NCI-H146 (cell line): ENCODE data around the gene TSPAN9.
A peak's percentile ranks its signal among the peaks of the same experiment; 100 is the strongest.

ENCODE experiments used
- DNase-seq: peaks from one replicate; lab custom pipeline; 2025; lab: John Stamatoyannopoulos, UW

The TSPAN9 gene

DNA sequence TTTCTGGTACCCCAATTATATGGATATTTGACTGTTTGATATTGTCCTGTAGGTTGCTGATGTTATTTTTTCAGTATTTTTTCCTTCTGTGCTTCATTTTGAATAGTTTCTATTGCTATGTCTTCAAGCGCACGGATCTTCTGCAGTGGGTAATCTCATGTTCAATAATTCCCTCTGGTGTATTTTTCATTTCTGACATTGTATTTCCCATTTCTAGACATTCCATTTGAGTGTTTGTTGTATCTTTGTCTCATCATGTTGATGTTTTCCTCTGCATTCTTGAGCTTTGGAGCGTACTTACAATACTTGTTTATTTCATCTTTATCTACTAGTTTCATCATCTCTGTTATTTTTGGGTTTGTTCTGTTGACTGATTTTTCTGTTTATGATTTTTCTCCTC is 22.0 kb downstream of the TSPAN9 start:
- no peak for DNase-seq

DNA sequence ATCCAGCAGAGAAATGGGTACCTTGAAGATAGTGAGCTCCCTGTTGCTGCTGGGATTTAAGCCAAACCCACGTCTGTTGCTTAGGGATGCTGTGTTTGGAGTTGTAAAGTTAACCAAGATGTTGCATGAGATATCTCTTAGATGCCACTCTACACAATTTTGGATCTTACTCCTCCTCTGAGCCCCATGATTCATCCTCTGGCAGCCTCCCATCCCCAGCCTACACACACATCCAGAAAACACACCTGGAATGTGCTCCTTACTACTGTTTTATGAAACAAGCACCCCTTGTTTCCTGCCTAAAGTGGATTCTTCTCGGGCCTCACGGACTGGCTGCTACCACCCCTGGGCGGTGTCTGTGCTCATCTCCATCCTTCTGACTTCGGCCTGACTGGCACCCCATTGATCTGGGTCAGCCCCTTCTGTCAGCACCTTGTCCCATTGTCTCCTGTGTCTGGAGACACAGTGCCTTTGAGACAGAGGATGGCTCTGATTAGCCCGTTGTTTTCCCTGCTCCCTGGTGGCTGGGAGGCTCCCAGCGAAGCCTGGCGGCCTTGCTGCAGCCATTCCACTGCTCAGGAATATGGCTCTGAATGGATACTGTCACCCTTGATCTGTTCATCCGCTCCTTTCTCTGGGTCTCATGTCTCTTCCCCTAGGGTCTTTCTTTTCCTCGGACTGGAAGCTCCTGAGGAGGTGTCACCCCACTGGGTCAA is 24.3 kb downstream of the TSPAN9 start:
- DNase-seq, result no peak

DNA sequence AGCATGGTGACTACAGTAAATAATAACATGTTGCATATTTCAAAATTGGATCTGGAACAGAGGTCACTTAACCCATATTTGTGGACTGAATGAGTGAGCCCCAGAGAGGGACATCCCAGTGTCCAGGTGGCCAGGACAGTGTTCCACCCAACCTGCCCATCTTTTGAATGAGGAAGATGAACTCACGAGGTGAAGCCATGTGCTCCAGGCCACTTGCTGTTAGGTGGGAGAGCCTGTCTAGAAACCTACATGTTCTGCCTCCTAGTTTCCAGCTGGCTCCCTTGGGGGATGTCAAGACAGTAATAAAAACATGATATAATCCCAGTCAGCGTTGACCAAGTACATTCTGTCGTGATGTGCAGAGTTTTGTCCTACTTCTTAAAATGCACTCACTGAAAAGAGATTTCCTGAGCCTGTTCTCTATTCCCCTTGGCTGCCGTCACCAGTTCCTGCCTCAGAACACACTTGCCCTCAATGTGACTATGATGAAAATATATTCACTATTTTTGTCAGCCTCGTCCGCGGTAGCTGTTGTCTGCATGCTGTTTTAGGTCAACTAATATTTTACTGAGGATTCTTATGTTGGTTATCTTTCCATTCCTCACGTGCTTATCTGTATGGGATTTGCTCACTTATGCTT is 25.7 kb downstream of the TSPAN9 start:
- no peak for DNase-seq

DNA sequence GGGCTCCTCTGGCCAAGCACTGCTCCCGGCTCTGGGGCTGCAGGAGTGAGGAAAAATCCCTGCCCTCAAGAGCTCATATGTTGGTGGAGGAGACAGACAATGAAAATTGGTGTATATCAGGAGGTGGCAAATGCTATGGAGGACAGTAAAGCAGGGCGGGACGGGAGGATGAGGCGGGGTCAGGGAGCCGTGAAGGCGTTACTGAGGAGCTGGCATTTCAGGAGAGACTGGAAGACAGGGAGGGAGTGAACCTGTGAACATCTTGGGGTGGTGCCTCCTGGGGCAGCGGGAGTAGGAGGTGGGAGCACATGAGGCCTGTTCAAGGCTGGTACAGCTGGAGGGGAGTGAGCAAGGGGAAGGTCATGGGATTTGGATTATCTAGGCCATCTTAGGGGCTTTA is 26.6 kb downstream of the TSPAN9 start:
- no peak for DNase-seq

DNA sequence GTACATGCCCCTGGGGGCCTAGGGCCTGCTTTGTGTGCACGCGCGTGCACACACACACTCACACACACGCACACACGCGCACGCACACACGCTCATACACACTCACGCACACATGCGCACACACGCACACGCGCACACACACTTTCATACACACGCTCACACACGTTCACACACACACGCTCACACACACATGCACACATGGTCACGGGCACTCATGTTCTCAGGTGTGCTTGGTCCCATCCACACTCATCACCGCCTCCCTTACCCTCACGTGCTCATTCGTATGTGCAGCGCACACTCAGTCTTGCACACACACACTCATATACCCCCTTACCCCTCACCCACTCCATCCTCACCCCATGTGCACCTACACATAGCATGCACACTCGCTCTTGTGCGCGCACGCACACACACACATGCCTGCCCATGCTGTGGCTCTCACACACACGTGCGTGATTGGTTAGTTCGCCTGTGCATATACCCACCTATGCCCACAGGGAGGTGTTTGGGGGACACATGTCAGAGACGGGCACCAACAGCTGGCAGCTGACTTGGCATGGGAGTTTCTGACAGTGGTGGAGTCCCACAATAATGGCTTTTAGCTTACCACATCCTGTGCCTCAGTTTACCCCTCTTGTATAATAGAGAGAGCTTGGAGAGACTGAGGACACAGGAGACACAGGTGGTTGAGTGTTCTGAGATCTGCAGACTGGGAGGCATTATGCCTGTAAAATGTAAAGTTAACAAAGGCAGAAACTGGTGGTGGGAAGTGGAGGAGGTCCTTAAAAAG is 28.7 kb downstream of the TSPAN9 start:
- no peak for DNase-seq

DNA sequence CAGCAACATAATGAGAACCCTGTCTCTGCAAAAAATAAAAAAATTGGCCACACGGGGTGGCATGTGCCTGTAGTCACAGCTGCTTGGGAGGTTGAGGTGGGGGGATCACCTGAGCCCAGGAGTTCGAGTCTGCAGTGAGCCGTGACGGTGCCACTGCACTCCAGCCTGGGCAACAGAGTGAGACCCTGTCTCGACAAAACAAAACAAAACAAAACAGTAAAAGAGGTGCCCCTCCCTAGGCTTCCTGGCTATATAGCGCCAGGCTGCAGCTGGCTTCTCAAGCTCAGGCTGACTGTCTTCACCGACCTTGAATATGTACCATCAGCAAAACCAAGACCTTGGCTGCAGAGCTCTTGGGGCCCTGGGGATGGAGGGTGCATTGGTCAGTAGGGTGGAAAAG is 29.4 kb downstream of the TSPAN9 start:
- no peak for DNase-seq

DNA sequence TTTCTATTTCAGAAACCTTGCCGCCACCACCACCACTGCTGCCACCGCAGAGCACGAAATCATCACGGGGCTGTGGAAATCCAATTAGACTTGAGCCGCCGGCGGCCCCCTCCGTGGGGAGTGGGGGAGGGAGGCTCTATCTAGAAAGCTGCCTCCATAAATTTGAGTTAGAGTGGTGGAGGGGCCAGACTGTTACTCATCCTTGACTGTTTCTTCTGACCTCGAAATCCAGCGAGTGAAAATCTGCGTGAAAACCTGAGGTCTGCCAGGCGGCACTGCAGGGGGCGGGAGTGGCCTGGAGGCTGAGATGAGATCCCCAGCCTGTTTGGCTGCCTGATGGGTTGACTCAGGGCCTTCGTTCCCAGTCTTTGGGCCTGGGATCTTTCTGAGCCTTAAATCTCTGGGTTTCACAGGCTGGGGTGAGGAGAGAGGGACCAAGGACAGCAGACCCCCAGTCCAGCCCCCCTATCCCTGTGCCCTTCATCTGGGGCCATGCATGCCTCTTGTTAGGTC is 29.9 kb downstream of the TSPAN9 start:
- DNase-seq, result no peak

DNA sequence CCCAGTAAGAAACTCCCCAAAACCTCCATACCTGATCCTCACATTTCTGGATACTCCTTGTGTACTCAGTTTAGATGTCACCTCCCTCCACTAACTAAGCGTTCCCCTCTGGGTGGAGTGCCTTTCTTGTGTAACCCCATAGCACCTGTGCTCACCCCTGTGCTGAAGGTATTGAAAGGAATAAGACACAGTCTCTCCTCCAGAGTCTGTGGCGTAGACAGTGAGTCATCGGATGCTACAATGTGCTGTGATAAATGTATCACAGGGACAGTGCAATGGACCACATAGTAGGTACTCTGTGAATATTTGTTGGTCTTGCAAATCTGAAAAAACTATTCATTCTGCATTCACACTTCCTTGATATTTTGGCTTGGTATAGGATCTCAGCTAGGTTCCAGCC is 30.8 kb downstream of the TSPAN9 start:
- no peak for DNase-seq

DNA sequence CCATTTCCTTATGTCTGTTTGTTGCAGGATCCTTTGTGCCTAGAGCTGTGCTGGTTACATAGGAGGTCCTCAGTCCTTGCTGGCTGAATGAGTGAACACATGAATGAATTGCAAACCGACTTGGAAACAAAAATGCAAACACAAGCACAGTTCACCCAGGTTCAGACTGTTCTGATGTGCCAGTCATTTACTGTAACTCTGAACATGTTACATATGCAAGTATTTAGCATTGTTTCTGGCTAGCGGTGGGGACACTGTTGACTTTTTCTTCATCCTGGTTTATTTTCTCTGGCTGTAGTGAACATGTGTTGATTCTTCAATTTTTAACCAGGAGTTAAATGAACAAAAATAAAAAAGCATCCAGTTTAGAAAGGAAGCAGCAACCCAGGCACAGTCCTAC is 33.4 kb downstream of the TSPAN9 start:
- no peak for DNase-seq

DNA sequence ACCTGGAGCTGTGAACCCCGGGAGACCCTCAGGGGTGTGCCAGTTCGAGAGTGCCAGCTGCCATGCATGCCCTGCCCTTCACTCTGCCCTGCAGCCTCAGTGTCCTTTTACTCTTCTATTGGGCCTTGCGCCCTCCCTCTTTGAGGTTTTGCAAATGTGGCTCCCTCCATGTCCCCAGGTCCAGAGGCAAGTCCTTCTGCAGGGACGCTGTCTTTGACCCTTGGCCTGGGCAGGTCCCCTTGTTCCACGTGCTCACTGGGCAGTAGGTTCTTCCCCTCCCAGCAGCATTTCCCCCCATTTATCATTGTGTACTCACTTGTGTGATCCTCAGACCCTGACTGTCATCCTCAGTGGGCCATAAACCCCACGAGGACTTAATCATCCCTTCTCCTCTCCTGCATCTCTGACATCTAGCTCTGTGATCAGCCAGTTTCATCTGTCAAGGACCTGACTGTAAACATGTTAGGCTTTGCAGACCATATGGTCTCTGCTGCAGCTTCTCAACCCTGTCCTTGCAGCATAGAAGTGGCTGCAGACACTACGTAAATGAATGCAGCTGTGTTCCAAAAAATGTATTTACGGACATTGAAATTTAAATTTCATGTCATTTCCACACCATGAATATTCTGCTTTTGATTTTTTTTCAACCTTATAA is 36.6 kb downstream of the TSPAN9 start:
- DNase-seq, result no peak

DNA sequence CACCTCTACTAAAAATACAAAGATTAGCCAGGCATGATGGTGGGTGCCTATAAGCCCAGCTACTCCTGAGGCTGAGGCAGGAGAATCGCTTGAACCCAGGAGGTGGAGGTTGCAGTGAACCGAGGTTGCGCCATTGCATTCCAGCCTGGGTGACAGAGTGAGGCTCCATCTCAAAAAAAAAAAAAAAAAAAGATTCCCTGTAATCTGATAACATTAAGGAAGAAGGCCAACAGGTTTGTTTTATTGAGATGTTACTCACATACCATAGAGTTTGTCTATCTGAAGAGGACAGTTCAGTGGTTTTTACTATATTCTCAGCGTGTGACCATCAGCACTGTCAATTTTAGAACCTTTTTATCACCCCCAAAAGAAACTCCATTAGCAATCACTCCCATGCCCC is 37.5 kb downstream of the TSPAN9 start:
- no peak for DNase-seq

DNA sequence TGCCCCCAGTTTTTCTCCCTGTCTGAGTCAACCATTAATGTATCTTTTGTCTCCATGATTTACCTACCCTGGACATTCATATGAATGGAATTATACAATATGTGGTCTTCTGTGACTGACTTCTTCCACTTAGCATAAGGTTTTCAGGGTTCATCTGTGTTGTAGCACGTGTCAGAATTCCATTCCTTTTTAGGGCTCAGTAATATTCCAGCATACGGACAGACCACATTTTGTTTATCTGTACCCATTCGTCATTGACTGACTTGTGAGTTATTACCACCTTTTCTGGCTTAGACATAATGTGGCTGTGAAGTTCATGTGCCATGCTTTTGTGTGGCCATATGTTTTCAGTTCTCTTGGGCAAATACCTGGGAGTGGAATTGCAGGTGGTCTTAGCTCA is 37.9 kb downstream of the TSPAN9 start:
- DNase-seq, result no peak

DNA sequence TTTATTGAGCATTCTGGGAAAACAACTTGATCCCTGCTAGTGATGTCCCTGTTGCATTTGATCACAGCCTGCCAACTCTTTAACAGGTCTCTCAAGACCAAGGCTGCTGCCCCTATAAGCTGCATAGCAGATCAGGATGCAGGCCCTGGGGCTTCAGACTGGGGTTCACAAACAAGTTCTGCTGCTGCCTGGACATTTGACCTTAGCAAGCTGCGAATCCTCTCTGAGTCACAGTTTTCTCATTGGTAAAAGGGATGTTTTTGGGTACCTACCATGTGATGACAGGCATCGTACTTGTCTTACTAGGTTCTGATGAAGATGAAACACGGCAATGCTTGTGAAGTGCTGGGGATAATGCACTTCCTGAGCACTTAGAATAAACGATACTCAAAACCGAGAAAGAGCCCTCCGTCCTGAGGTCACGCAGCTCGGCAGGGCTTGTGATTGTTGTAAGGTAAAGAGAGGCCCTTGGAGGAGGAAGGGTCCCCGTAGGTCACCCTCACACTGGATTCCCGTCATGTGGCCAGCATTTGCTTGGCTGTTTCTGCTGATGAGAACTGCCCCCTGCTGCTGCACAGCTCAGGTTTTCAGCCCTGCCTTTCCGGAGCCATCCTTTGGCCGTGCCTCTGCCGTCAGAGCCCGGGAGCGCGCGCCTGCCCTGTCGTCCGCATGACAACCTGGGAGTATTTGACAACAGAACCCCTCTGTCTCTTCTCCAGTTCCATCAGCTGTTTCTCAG is 39.1 kb downstream of the TSPAN9 start:
- no peak for DNase-seq

DNA sequence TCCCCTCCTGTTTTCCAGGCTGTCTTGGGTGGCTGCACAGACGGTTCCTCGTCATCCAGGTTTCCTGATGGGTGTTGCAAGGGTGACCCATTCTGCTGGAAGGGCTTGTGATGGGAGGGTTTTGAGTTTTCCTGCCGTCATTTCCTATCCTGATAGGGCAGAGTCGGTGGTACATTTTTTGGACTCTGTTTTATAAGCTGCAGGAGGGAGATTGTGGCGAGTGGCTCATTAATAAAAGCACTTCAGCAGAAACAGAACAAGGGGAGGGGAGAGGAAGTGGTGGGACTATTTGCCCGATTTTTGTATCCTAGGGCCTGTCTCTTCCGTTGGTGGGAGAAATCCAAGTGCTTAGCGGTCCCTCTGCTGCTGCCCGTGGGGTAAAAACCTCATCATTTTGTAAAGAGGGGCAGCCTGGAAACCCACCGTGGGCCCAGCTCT is 40.0 kb downstream of the TSPAN9 start:
- no peak for DNase-seq

DNA sequence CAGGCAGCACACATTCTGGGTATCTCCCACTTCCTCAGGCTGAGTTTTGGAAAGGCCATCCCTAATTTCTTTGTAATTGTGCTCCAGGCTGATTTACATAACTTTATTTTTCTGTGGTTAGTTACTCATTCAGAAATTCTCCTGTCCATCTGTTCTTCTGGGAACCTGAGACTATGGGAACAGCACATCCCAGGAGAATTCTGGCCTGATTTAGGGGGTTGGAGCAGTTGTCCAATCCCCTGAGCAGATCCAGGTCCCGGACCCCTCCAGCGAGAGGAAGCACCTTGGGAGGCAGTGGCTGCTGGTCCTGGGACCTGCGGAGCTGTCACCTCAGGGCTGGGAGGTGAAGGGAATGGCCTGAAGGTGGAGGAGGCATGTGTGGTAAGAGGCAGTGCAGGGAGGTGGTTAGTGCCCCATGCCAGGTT is 40.4 kb downstream of the TSPAN9 start:
- no peak for DNase-seq

DNA sequence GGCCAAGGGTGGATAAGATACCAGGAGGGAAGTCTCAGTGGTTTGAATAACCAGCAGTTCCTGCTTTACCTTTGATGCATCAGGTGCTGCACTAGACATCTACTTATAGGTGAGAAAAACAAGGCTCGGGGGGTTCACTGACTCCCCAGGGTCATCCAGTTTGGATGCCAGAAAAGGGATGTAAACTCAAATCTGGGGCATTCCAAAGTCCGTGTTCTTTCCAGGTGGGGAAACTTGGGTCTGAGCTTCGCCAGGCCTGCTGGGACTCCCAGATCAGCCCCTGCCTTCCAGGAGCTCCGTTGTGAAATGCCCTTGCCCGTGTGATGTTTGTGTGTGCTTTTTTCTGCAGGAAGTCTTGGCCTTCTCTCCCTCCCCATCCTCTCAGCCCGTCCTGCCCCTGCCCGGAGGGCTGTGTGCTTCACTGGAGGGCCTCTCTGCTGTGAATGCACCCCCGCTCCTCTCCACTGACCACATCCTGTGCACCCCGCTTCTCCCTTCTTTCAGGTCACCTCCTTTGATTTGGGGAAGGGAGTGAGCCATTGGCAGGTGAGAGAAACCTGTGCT is 42.1 kb downstream of the TSPAN9 start:
- no peak for DNase-seq

DNA sequence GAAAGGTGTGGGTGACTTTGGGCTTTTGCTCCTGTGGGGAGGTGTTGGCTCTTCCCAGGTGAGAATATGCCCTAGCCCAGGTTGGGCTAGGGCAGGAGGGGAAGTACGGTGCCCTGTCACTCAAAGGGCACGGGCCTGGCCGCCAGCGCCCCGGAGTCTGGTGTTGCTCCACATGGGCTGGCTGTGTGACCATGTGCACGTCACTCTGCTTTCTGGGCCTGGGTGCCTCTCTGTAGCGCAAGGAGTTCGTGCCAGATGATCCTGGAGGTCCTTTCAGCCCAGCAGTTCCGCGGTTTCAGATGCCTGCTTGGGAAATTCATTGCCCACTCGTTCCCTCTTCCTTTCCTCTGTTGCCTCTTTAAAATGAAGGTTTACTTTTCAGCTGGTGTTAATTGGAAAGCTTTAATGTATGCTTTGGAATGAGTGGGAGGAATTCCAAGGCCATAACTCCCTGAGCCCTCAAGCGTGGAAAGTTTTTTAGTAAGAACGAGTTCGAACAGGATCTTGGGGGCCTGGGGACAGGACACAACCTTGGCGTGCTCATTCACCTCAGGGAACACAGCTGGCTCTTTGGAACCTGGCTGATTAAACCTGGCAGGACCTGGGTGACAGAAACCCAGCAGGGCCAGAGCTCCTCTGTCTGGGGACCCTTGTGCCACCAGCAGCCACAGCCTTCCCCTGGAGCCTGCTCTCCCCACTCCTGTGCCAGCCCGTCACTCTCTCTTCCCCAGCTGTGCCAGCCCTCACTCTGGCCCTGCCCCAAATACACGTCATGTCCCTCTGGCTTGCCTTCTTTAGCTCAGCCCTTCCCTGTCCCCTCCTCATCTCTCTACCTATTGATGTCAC is 42.8 kb downstream of the TSPAN9 start:
- no peak for DNase-seq

DNA sequence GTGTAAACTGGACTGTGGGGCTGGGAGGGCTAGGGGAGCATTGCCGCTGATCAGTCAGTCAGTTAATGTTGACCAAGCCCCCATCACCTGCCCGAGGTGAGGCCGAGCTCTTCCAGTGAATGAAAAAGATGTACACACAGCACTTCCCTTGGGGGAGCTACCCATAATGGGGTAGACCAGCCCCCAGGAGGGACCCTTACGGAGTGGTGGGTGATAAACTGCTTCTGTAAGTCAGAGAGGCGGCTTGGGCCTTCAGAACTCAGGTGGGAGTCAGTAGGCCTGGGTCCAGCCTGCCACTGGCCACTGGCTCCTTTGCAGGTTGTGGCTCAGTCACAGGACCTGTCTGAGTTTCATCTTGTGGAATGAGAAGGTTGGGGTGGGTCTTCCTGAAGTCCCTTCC is 43.5 kb downstream of the TSPAN9 start:
- no peak for DNase-seq

DNA sequence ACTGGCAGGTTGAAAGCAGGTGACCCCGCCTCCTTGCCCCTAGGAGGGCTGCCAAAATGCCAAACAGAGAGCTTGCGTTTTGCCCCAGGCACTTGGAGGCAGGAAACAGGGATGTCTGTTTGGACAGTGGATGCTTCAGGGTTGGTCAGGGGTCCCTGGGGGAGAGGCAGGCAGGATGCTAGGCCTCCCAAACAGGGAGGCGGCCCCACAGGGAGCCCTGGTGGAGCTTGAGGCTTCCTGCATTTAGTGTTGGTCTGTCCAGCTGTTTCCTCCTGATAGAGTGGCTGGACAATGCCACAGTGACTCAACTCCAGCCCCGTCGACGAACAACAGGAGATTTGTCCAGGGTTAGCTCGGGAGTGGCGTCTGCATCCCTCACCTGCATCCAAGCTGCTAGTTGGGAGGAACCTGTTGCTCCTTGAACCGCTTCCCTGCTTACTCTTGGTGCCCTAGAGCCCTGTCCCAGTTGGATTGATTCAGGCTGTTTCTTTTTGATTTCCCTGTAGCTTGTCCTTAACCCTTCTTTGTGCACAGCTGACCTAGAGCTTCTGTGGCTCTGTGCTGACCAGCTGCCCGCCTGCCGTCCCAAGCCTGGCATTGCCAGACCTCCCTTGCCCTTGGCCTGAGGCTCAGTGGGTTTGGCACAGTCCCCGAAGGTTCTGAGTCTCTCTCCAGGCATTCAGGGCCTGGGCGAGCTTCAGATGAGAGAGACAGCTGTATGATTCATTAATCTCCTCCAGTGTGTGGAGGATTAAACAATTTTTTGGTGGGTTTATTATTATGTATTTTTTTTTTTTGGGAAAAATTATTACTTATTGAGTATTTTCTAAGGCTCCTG is 45.9 kb downstream of the TSPAN9 start:
- peak; percentile 81 for DNase-seq
